IMR-90 (cell line): Measurements from ENCODE around the gene COL5A1.

Experiments
- FOS ChIP-seq: fragments of 150-350 bp; IDR thresholded peaks from 2 replicates; pipeline ENCODE4 v1.6.1; 2016; ENCODE audit warnings: low read depth, low read length
- POLR2A ChIP-seq: IDR thresholded peaks from 2 replicates; pipeline ENCODE4 v1.6.1; 2012; ENCODE audit warnings: mild to moderate bottlenecking, low read depth, low read length
- RAD21 ChIP-seq: IDR thresholded peaks from 2 replicates; pipeline ENCODE4 v1.6.1; 2012; ENCODE audit warnings: low read length, improper control_type of control experiment
- RCOR1 ChIP-seq: IDR thresholded peaks from 2 replicates; pipeline ENCODE4 v1.6.1; 2012; ENCODE audit warnings: mild to moderate bottlenecking, low read length, improper control_type of control experiment; ENCODE audit not compliant: insufficient replicate concordance
- TF ChIP-seq, protein P1 (sequence below): conservative IDR thresholded peaks from 2 replicates; pipeline ENCODE4 v1.5.1; 2012; ENCODE audit warnings: mild to moderate bottlenecking, low read depth, low read length, improper control_type of control experiment

DNA sequence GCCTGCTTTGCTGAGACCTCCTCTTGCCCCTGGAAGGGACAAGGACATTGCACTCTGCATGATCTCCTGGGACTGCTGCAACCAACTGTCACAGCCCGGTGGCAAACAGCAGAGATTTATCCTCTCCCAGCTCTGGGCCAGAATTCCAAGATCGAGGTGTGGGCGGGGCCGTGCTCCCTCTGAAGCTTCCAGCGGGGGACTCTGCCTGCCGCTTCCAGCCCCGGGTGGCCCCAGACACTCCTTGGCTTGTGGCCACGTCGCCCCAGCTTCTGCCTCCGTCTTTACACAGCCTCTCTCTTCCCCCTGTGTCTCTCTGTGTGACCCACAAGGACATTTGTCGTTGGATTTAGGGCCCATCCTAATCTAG lies 67.1 kb downstream of the COL5A1 start:
- TF ChIP-seq POLR2A (no peak), RCOR1 (no peak), FOS (no peak), RAD21 (no peak)
- TF ChIP-seq, protein P1, sequence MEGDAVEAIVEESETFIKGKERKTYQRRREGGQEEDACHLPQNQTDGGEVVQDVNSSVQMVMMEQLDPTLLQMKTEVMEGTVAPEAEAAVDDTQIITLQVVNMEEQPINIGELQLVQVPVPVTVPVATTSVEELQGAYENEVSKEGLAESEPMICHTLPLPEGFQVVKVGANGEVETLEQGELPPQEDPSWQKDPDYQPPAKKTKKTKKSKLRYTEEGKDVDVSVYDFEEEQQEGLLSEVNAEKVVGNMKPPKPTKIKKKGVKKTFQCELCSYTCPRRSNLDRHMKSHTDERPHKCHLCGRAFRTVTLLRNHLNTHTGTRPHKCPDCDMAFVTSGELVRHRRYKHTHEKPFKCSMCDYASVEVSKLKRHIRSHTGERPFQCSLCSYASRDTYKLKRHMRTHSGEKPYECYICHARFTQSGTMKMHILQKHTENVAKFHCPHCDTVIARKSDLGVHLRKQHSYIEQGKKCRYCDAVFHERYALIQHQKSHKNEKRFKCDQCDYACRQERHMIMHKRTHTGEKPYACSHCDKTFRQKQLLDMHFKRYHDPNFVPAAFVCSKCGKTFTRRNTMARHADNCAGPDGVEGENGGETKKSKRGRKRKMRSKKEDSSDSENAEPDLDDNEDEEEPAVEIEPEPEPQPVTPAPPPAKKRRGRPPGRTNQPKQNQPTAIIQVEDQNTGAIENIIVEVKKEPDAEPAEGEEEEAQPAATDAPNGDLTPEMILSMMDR: no peak
